Epithelial cell of prostate (primary cell): ENCODE results near the gene PIP5K1B.
"Not testable (repeated sequence)": the region's sequence is repeated elsewhere in the genome, so short reads cannot be mapped to it uniquely, and the experiment has no call there.

ENCODE experiments used
- DNase-seq: peaks from one replicate; pipeline ENCODE4 v3.0.0-alpha.2; 2011; ENCODE audit warnings: low read depth, low spot score
- H3K27ac ChIP-seq: fragments of 450-650 bp; 2 replicates; pipeline ENCODE4 v1.5.1; 2017; ENCODE audit warnings: mild to moderate bottlenecking

Gene PIP5K1B

GRCh38 chr9:68973619-68974018 lies 268.6 kb downstream of the PIP5K1B start:
- H3K27ac ChIP-seq, result no peak overlapping the region
- no peak for DNase-seq

- no peak overlapping the region for H3K27ac ChIP-seq
- no peak for DNase-seq
These were observed 269.4 kb downstream of the PIP5K1B start for GRCh38 chr9:68974431-68974830.

GRCh38 chr9:68974901-68975300 lies 269.9 kb downstream of the PIP5K1B start:
- DNase-seq, result no peak
- H3K27ac ChIP-seq, result no peak overlapping the region

- no peak for DNase-seq
These were observed 270.5 kb downstream of the PIP5K1B start for GRCh38 chr9:68975365-68976043.

GRCh38 chr9:68978066-68978465 lies 273.0 kb downstream of the PIP5K1B start:
- no peak overlapping the region for H3K27ac ChIP-seq
- no peak for DNase-seq

More at GRCh38 chr9:68975365-68976043, 270.5 kb downstream of the PIP5K1B start:
- no peak overlapping the region for H3K27ac ChIP-seq

- DNase-seq, result no peak
These were observed 273.5 kb downstream of the PIP5K1B start for GRCh38 chr9:68978501-68978900.

GRCh38 chr9:68979538-68980314 lies 274.7 kb downstream of the PIP5K1B start:
- DNase-seq, result no peak
- no peak overlapping the region for H3K27ac ChIP-seq

More at GRCh38 chr9:68978501-68978900, 273.5 kb downstream of the PIP5K1B start:
- no peak overlapping the region for H3K27ac ChIP-seq

GRCh38 chr9:68980341-68980914 lies 275.4 kb downstream of the PIP5K1B start:
- DNase-seq, result no peak
- no peak overlapping the region for H3K27ac ChIP-seq

- no peak for DNase-seq
- H3K27ac ChIP-seq, result no peak overlapping the region
These were observed 276.7 kb downstream of the PIP5K1B start for GRCh38 chr9:68981789-68982188.

- DNase-seq, result no peak
- H3K27ac ChIP-seq, result no peak overlapping the region
These were observed 278.0 kb downstream of the PIP5K1B start for GRCh38 chr9:68983008-68983411.

GRCh38 chr9:68983522-68984424 lies 278.7 kb downstream of the PIP5K1B start:
- no peak for DNase-seq
- H3K27ac ChIP-seq, result no peak overlapping the region

GRCh38 chr9:68986949-68987348 lies 281.9 kb downstream of the PIP5K1B start:
- not testable (repeated sequence) for DNase-seq, H3K27ac ChIP-seq

- no peak overlapping the region for H3K27ac ChIP-seq
- no peak for DNase-seq
These were observed 286.4 kb downstream of the PIP5K1B start for GRCh38 chr9:68991457-68991856.

- DNase-seq, result no peak
- no peak overlapping the region for H3K27ac ChIP-seq
These were observed 290.7 kb downstream of the PIP5K1B start for GRCh38 chr9:68995776-68996175.

- H3K27ac ChIP-seq, result no peak overlapping the region
- DNase-seq, result no peak
These were observed 291.4 kb downstream of the PIP5K1B start for GRCh38 chr9:68996462-68996861.

GRCh38 chr9:68997666-68998065 lies 292.6 kb downstream of the PIP5K1B start:
- no peak for DNase-seq
- H3K27ac ChIP-seq, result no peak overlapping the region

GRCh38 chr9:68998385-68998784 lies 293.3 kb downstream of the PIP5K1B start:
- no peak overlapping the region for H3K27ac ChIP-seq
- DNase-seq, result no peak

- no peak for DNase-seq
- H3K27ac ChIP-seq, result no peak overlapping the region
These were observed 293.8 kb downstream of the PIP5K1B start for GRCh38 chr9:68998812-68999211.

- no peak overlapping the region for H3K27ac ChIP-seq
- peak; percentile 20 for DNase-seq
These were observed 294.5 kb downstream of the PIP5K1B start for GRCh38 chr9:68999393-69000105.

GRCh38 chr9:69001921-69002320 lies 296.9 kb downstream of the PIP5K1B start:
- H3K27ac ChIP-seq, result no peak overlapping the region
- no peak for DNase-seq
